OCI-LY1 (cell line): ENCODE measurements around the gene CRB2.

Source experiments
- CTCF ChIP-seq: fragments of 200-600 bp; sonication (generic), shearing (Covaris generic); IDR thresholded peaks from 2 replicates; pipeline ENCODE4 v1.5.1; 2017; ENCODE audit warnings: mild to moderate bottlenecking, antibody characterized with exemption, low read length, moderate library complexity, mixed read lengths
- EZH2 ChIP-seq: fragments of 200-600 bp; sonication (generic), shearing (Covaris generic); IDR thresholded peaks from 2 replicates; pipeline ENCODE4 v1.8.0; 2017; ENCODE audit warnings: borderline replicate concordance, mixed run types, mild to moderate bottlenecking, antibody characterized with exemption, low read length, moderate library complexity, mixed read lengths

DNA sequence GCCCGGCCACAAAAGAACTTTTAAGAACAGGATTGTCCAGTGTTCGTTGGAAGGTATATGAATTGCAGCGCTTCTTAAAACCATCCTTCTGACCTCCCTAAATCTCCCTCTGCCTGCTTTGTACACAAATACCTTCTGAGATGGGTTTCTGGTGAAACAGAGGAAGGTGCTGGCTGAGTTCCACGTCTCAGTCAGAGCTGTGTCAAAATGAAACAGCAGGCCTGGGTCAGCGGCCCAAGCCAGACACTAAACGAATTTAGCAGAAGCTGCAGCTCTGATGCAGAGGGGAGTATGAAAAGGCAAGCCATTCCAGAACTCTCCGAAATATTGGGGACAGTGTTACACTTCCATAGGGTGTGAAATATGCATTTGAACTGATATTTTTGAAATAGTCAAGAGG, 37.8 kb upstream of the CRB2 start:
- TF ChIP-seq CTCF (no peak), EZH2 (no peak)
